Prostate gland (tissue), 2 donors: ENCODE results near the gene FLRT3.

ENCODE experiments used
- POLR2A ChIP-seq: fragments of 450-650 bp; IDR thresholded peaks from one replicate; pipeline ENCODE4 v1.6.1; 2016; ENCODE audit warnings: antibody characterized with exemption, mild to moderate bottlenecking
- POLR2AphosphoS5 ChIP-seq: sonication (generic); formaldehyde crosslinking; IDR thresholded peaks from one replicate; pipeline ENCODE4 v1.6.1; 2017; ENCODE audit warnings: antibody characterized with exemption
- TF ChIP-seq, protein P1 (sequence below), 4 experiments: fragments of 200-600 bp in 2 of 4; fragments of 450-650 bp in 2 of 4; sonication (generic) in 2 of 4; IDR thresholded peaks; 1 replicate in 3 of 4; 2 replicates in 1 of 4; pipeline ENCODE4 v1.5.1; 2016 to 2019; ENCODE audit warnings: antibody characterized with exemption in 4 of 4, mild to moderate bottlenecking in 2 of 4, moderate library complexity in 2 of 4

DNA sequence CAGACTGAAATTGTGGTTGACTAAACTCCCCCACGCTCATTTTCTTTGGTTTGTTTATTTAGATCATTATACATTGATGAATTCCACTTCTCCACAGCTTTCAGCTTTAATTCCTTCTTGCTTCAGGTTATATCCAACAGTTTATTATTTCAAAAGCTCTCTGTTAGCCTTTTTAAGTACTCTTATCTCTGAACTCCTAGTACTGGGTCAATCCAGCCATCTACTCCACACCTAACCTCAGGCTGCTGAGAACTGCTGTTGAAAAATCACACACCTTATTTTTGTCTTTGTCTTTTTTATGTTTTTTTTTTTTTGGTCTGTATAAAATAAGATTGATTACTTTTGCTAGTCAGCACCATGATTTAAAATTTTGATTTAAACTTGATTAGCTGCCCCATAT is 32.9 kb downstream of the FLRT3 start:
- no peak for TF ChIP-seq POLR2A
- TF ChIP-seq, protein P1, sequence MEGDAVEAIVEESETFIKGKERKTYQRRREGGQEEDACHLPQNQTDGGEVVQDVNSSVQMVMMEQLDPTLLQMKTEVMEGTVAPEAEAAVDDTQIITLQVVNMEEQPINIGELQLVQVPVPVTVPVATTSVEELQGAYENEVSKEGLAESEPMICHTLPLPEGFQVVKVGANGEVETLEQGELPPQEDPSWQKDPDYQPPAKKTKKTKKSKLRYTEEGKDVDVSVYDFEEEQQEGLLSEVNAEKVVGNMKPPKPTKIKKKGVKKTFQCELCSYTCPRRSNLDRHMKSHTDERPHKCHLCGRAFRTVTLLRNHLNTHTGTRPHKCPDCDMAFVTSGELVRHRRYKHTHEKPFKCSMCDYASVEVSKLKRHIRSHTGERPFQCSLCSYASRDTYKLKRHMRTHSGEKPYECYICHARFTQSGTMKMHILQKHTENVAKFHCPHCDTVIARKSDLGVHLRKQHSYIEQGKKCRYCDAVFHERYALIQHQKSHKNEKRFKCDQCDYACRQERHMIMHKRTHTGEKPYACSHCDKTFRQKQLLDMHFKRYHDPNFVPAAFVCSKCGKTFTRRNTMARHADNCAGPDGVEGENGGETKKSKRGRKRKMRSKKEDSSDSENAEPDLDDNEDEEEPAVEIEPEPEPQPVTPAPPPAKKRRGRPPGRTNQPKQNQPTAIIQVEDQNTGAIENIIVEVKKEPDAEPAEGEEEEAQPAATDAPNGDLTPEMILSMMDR (IDR thresholded peaks at IDR 0.05), result no peak
- TF ChIP-seq POLR2AphosphoS5, result no peak
